Measurements from ENCODE around the gene NT5C3A. TPM values are rescaled to one million over a fixed set of nuclear protein-coding genes. Genes with fewer than 3 reads are reported as not detected.

Gene NT5C3A
- total RNA-seq, 2 donors from 2014 or later, result 17.5 to 22.1 TPM

- Histone ChIP-seq H3K4me3 (ENCODE audit: low read length) (no peak overlapping the region), H3K9ac (ENCODE audit: extremely low read depth, low read length, poor library complexity, severe bottlenecking) (no peak overlapping the region), H3K27me3 (ENCODE audit: control insufficient read depth, insufficient read depth, low read length, poor library complexity, severe bottlenecking) (no peaks in the 10 kb centered on the region), H3K27ac (ENCODE audit: low read depth, low read length) (no peak overlapping the region), H3K36me3 (ENCODE audit: control insufficient read depth, insufficient read depth, low read length) (no peaks in the 10 kb centered on the region), H3K9me3 (ENCODE audit: control insufficient read depth, low read length) (no peaks in the 10 kb centered on the region), H3K4me1 (ENCODE audit: control insufficient read depth, insufficient read depth, low read length) (peaks cover 4% of the 10 kb centered on the region)
- WGBS, 2 experiments (ENCODE audit: insufficient coverage in 1 of 2, insufficient read length in 1 of 2), result no CpG with 5 or more reads among the region's 1 CpG
- no peak for TF ChIP-seq CTCF (conservative IDR thresholded peaks at IDR 0.05)
- peaks cover 21% of the 10 kb centered on the region for H3K4me1 Mint-ChIP-seq
- DNase-seq, result no peak
- H3K27ac Mint-ChIP-seq, result no peak overlapping the region
- no peak overlapping the region for H3K4me3 Mint-ChIP-seq
- H3K9me3 Mint-ChIP-seq, result no peaks in the 10 kb centered on the region
- H3K27me3 Mint-ChIP-seq (ENCODE audit: insufficient read depth), result no peaks in the 10 kb centered on the region
- no peaks in the 10 kb centered on the region for H3K36me3 Mint-ChIP-seq (ENCODE audit: low read depth)
Measured at GRCh38 chr7:33048704-33049103, 13.9 kb downstream of the NT5C3A start.

- H3K4me3 ChIP-seq (ENCODE audit: low read length), result no peak overlapping the region
- DNase-seq, result no peak
- TF ChIP-seq CTCF (conservative IDR thresholded peaks at IDR 0.05), result no peak
Measured at GRCh38 chr7:33048257-33048656, 14.3 kb downstream of the NT5C3A start.

GRCh38 chr7:33044986-33045385 is 17.6 kb downstream of the NT5C3A start:
- Histone ChIP-seq H3K9ac (ENCODE audit: extremely low read depth, low read length, poor library complexity, severe bottlenecking) (no peak overlapping the region), H3K27ac (ENCODE audit: low read depth, low read length) (no peak overlapping the region), H3K4me3 (ENCODE audit: low read length) (no peak overlapping the region), H3K9me3 (ENCODE audit: control insufficient read depth, low read length) (no peaks in the 10 kb centered on the region), H3K36me3 (ENCODE audit: control insufficient read depth, insufficient read depth, low read length) (no peaks in the 10 kb centered on the region), H3K27me3 (ENCODE audit: control insufficient read depth, insufficient read depth, low read length, poor library complexity, severe bottlenecking) (no peaks in the 10 kb centered on the region), H3K4me1 (ENCODE audit: control insufficient read depth, insufficient read depth, low read length) (no peaks in the 10 kb centered on the region)
- no peaks in the 10 kb centered on the region for H3K36me3 Mint-ChIP-seq (ENCODE audit: low read depth)
- H3K27me3 Mint-ChIP-seq (ENCODE audit: insufficient read depth), result no peaks in the 10 kb centered on the region
- no peaks in the 10 kb centered on the region for H3K9me3 Mint-ChIP-seq
- H3K27ac Mint-ChIP-seq, result no peak overlapping the region
- no peak for DNase-seq
- WGBS, 2 experiments (ENCODE audit: insufficient coverage in 1 of 2, insufficient read length in 1 of 2), result 48 to 100% methylated on average over 1 to 2 of the region's 2 CpGs
- TF ChIP-seq CTCF (conservative IDR thresholded peaks at IDR 0.05), result no peak
- H3K4me1 Mint-ChIP-seq, result peaks cover 9% of the 10 kb centered on the region
- no peak overlapping the region for H3K4me3 Mint-ChIP-seq

More at GRCh38 chr7:33048257-33048656, 14.3 kb downstream of the NT5C3A start:
- peaks cover 4% of the 10 kb centered on the region for H3K4me1 ChIP-seq (ENCODE audit: control insufficient read depth, insufficient read depth, low read length)
- H3K36me3 ChIP-seq (ENCODE audit: control insufficient read depth, insufficient read depth, low read length), result no peaks in the 10 kb centered on the region
- no peak overlapping the region for H3K9ac ChIP-seq (ENCODE audit: extremely low read depth, low read length, poor library complexity, severe bottlenecking)
- H3K27me3 ChIP-seq (ENCODE audit: control insufficient read depth, insufficient read depth, low read length, poor library complexity, severe bottlenecking), result no peaks in the 10 kb centered on the region
- Mint-ChIP-seq H3K4me1 (peaks cover 23% of the 10 kb centered on the region), H3K9me3 (no peaks in the 10 kb centered on the region), H3K27ac (no peak overlapping the region), H3K36me3 (ENCODE audit: low read depth) (no peaks in the 10 kb centered on the region), H3K27me3 (ENCODE audit: insufficient read depth) (no peaks in the 10 kb centered on the region), H3K4me3 (no peak overlapping the region)
- H3K9me3 ChIP-seq (ENCODE audit: control insufficient read depth, low read length), result no peaks in the 10 kb centered on the region
- H3K27ac ChIP-seq (ENCODE audit: low read depth, low read length), result no peak overlapping the region
- WGBS, 2 experiments (ENCODE audit: insufficient coverage in 1 of 2, insufficient read length in 1 of 2), result 95 to 100% methylated on average over 1 to 3 of the region's 3 CpGs

Data from endodermal cell (in vitro differentiated cells).